Parathyroid adenoma (tissue), 2 donors: ENCODE results near the gene RASA3.

Source experiments
- H2AFZ ChIP-seq: fragments of 300-600 bp; sonication (generic); one replicate; pipeline ENCODE4 v1.7.0; 2017; ENCODE audit warnings: antibody characterized with exemption, mild to moderate bottlenecking
- H3K27ac ChIP-seq: fragments of 300-600 bp; sonication (generic); one replicate; pipeline ENCODE4 v1.7.0; 2017
- H3K27me3 ChIP-seq: fragments of 300-600 bp; sonication (generic); one replicate; pipeline ENCODE4 v1.7.0; 2017; ENCODE audit warnings: low read length; ENCODE audit not compliant: control insufficient read depth, insufficient read depth
- H3K36me3 ChIP-seq: fragments of 300-600 bp; sonication (generic); one replicate; pipeline ENCODE4 v1.7.0; 2017; ENCODE audit warnings: low read length; ENCODE audit not compliant: control insufficient read depth, insufficient read depth
- H3K4me1 ChIP-seq: fragments of 300-600 bp; sonication (generic); one replicate; pipeline ENCODE4 v1.7.0; 2017; ENCODE audit warnings: control low read depth
- H3K4me2 ChIP-seq: fragments of 300-600 bp; sonication (generic); one replicate; pipeline ENCODE4 v1.7.0; 2017; ENCODE audit warnings: low read length
- H3K4me3 ChIP-seq: fragments of 300-600 bp; sonication (generic); one replicate; pipeline ENCODE4 v1.7.0; 2017; ENCODE audit warnings: low read depth, low read length
- H3K79me2 ChIP-seq: fragments of 300-600 bp; sonication (generic); one replicate; pipeline ENCODE4 v1.7.0; 2017; ENCODE audit warnings: control low read depth
- H3K9ac ChIP-seq: fragments of 300-600 bp; sonication (generic); one replicate; pipeline ENCODE4 v1.7.0; 2017; ENCODE audit warnings: mild to moderate bottlenecking
- H3K9me3 ChIP-seq: fragments of 300-600 bp; sonication (generic); one replicate; pipeline ENCODE4 v1.7.0; 2017; ENCODE audit warnings: low read length; ENCODE audit not compliant: control insufficient read depth
- TF ChIP-seq, protein P1 (sequence below): fragments of 300-600 bp; sonication (generic); IDR thresholded peaks from one replicate; pipeline ENCODE4 v1.7.0; 2017; ENCODE audit warnings: antibody characterized with exemption, mild to moderate bottlenecking
- donor health status: primary hyperparathyroidism.

Gene RASA3

DNA sequence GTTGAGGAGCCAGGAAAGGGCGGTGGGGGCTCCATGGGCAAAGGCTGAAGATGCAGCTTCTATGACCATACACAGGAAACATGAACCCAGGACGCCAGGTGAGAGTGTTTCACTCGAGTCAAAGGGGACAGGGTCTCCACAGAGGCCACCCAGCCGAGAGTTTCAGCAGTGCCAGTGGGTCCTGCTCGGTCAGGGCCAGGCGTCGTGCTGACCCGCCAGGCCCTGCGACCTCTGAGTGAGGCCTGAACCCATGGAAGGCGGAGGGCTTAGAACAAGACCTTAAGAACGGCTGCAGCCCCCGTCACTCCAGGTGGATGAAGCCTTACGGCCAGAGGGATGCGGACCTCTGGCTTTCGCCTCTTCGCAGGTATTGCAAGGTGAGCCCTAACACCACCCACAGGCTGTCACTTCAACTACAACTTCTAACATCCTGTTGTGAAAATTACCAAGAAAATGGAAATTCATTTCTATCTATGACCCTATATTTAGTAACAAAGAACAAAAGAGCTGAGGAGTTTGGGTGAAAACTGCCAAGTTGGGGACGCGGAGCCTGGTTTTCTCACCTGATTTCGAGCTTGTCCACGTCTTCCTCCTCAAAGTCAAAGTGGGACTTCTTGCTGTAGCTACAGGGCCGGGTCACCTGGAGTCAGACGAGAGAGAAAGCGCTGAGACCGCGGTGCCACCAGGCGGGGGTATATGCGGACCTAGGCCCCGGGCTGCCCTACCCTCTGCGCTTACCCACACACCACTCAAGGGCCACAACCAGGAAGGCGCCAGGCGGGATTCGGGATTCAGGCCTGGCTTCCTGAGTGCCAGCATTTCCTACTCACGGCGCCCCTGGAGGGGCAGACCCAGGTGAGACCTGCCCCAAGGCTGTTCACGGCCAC, 108.5 kb downstream of the RASA3 start:
- no peaks in the 10 kb centered on the region for H3K36me3 ChIP-seq

DNA sequence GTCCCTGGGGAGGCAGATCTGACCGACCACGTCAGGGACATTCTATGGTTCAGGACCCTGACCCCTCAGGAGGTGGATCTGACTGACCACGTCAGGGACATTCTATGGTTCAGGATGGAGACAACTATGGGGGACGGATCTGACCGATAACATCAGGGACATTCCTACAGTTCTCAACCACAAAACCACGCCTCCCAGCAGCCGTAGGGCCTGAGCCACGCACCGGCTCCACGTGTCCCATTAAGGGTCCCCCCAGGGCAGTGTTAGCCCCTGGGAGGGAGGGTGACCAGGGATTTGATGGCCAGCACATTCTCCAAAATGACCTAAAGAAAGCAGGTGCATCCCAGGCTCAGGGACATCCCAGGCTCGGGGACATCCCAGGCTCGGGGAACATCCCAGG, 109.5 kb downstream of the RASA3 start:
- H3K9me3 ChIP-seq: no peaks in the 10 kb centered on the region
- TF ChIP-seq, protein P1, sequence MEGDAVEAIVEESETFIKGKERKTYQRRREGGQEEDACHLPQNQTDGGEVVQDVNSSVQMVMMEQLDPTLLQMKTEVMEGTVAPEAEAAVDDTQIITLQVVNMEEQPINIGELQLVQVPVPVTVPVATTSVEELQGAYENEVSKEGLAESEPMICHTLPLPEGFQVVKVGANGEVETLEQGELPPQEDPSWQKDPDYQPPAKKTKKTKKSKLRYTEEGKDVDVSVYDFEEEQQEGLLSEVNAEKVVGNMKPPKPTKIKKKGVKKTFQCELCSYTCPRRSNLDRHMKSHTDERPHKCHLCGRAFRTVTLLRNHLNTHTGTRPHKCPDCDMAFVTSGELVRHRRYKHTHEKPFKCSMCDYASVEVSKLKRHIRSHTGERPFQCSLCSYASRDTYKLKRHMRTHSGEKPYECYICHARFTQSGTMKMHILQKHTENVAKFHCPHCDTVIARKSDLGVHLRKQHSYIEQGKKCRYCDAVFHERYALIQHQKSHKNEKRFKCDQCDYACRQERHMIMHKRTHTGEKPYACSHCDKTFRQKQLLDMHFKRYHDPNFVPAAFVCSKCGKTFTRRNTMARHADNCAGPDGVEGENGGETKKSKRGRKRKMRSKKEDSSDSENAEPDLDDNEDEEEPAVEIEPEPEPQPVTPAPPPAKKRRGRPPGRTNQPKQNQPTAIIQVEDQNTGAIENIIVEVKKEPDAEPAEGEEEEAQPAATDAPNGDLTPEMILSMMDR: no peak
- H3K4me1 ChIP-seq: no peaks in the 10 kb centered on the region
- H3K4me3 ChIP-seq: no peak overlapping the region
- no peaks in the 10 kb centered on the region for H3K36me3 ChIP-seq
- no peak overlapping the region for H3K4me2 ChIP-seq
- no peak overlapping the region for H3K27ac ChIP-seq
- H3K79me2 ChIP-seq: no peaks in the 10 kb centered on the region
- no peak overlapping the region for H2AFZ ChIP-seq
- H3K9ac ChIP-seq: no peak overlapping the region
- no peaks in the 10 kb centered on the region for H3K27me3 ChIP-seq

More for the DNA sequence above, 108.5 kb downstream of the RASA3 start:
- no peak overlapping the region for H3K4me3 ChIP-seq
- H2AFZ ChIP-seq: no peak overlapping the region
- no peaks in the 10 kb centered on the region for H3K27me3 ChIP-seq
- H3K4me1 ChIP-seq: no peaks in the 10 kb centered on the region
- H3K9ac ChIP-seq: no peak overlapping the region
- TF ChIP-seq, protein P1: no peak
- H3K9me3 ChIP-seq: no peaks in the 10 kb centered on the region
- H3K27ac ChIP-seq: no peak overlapping the region
- H3K79me2 ChIP-seq: no peaks in the 10 kb centered on the region
- no peak overlapping the region for H3K4me2 ChIP-seq

DNA sequence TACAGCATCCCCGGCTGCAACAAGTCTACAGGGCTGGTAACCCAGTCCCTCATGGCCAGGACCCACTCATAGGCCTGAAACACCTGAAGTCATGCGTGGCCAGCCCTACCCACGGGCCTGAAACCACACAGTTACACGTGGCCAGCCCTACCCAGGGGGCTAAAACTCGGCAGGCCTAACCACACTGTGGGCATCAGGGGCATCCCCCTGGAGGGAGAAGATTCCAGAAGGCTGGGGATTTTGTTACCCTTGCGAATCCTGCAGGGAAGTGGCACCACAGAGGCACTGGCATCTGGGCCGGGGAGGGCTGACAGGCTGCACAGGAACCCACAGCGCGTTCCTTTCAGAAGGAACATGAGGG, 110.1 kb downstream of the RASA3 start:
- H2AFZ ChIP-seq: no peak overlapping the region
- TF ChIP-seq, protein P1: no peak
- H3K27ac ChIP-seq: no peak overlapping the region
- no peaks in the 10 kb centered on the region for H3K27me3 ChIP-seq
- H3K4me1 ChIP-seq: no peaks in the 10 kb centered on the region
- no peak overlapping the region for H3K4me3 ChIP-seq
- H3K9me3 ChIP-seq: no peaks in the 10 kb centered on the region
- no peaks in the 10 kb centered on the region for H3K36me3 ChIP-seq
- no peaks in the 10 kb centered on the region for H3K79me2 ChIP-seq
- no peak overlapping the region for H3K9ac ChIP-seq
- no peak overlapping the region for H3K4me2 ChIP-seq

- Histone ChIP-seq H3K4me2 (no peak overlapping the region), H3K36me3 (no peaks in the 10 kb centered on the region), H2AFZ (no peak overlapping the region), H3K4me3 (no peak overlapping the region), H3K9ac (no peak overlapping the region), H3K4me1 (no peaks in the 10 kb centered on the region), H3K79me2 (no peaks in the 10 kb centered on the region), H3K27me3 (no peaks in the 10 kb centered on the region), H3K27ac (no peak overlapping the region), H3K9me3 (no peaks in the 10 kb centered on the region)
- TF ChIP-seq, protein P1: no peak
Measured at GRCh38 chr13:114021464-114022308, 110.7 kb downstream of the RASA3 start.
